GM13976 (cell line): ENCODE data around the gene COLEC12.

Source experiments
- DNase-seq: peaks from one replicate; pipeline ENCODE4 v3.0.0; 2012; ENCODE audit warnings: low spot score
- CTCF ChIP-seq: IDR thresholded peaks from 2 replicates; pipeline ENCODE4 v1.5.1; 2012; ENCODE audit warnings: borderline replicate concordance, mild to moderate bottlenecking; ENCODE audit not compliant: insufficient read depth; ENCODE audit errors: extremely low read depth, missing control alignments, control extremely low read depth
- in situ Hi-C: fragments of 300-500 bp; cut with MboI; formaldehyde crosslinking; loops from one replicate; pipeline ENCODE4 v1.12.0; 2022; ENCODE audit warnings: low sequenced_read_pairs, mixed read lengths, inconsistent platforms; ENCODE audit not compliant: unreplicated experiment

COLEC12 gene

GRCh38 chr18:370751-371608 is 129.5 kb downstream of the COLEC12 start:
- no peak for TF ChIP-seq CTCF
- no peak for DNase-seq
- in situ Hi-C loops, result no loop called here

DNA sequence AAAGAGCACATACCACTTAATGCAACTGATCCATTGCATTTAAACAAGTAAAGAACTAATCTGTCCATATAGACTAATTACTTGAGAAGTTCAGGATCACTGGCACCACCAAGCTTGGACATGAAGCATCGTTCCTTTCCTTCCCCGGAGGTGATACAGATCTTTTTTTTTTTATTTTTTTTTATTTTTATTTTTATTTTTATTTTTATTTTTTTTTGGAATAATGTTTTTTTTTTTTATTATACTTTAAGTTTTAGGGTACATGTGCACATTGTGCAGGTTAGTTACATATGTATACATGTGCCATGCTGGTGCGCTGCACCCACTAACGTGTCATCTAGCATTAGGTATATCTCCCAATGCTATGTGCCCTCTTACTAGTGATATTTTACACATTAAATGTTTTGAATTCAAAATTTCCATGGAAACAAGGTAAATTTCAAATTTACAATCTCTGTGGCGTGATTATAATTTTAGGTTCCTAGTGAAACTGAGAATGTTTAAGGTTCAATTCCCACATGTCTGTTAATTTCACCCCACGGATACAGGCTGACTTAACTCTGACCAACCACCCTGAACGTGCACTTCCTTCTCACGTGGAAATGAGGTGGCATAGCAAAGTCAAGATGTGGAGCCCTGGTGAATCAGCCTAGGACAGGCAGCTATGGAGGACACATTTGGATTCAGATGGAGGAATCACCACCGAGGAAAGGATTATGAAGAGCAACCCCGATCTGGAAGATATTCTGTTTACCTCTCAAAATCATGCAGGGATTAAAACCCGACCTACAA is 131.1 kb downstream of the COLEC12 start:
- DNase-seq, result no peak
- TF ChIP-seq CTCF, result no peak
- in situ Hi-C loops, result no loop called here

GRCh38 chr18:366466-367061 is 133.9 kb downstream of the COLEC12 start:
- in situ Hi-C loops, result no loop called here
- no peak for TF ChIP-seq CTCF
- DNase-seq, result no peak

DNA sequence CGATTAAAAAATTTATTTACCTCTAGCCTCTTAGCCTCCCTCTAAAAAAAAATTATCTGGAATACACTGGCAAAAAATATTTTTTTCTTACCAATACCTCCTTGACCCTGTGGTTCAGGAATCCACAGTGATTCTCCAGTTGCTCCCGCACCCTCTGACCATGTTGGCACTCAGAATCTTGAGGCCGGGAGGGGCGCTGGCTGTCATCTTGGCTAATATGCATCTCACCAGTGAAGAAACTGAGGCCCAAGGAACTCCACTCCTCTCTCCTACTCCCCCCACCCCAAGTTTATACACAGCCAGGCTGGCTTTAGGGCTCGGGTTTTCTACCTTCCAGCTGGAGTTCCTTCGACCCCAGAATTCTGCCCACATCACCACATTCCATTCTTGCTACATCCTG is 134.8 kb downstream of the COLEC12 start:
- in situ Hi-C loops, result no loop called here
- no peak for TF ChIP-seq CTCF
- DNase-seq, result no peak

GRCh38 chr18:364256-364826 is 136.2 kb downstream of the COLEC12 start:
- in situ Hi-C loops, result no loop called here
- no peak for DNase-seq
- no peak for TF ChIP-seq CTCF
